ENCODE data around the gene CARD11.

DNA sequence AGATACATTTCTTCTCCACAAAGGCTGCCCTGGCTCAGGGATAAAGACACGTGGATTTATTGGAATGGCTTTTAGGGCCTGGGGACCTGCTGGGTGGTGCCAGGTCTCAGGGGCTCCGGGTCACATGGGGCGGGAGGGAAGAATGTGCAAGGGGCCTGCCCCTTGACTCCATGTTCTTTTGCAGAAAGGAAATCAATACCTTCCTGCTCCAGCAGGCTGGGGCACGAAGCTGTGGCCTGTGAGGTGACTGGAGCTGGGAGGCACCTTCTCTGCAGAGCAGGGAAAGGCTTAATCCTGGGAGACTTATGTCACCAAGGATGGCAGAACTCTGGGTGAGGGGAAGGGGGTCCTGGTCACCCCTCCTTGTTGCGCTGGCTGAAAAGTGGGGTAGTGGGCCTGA, 157.3 kb downstream of the CARD11 start:
- TF ChIP-seq, protein P1, sequence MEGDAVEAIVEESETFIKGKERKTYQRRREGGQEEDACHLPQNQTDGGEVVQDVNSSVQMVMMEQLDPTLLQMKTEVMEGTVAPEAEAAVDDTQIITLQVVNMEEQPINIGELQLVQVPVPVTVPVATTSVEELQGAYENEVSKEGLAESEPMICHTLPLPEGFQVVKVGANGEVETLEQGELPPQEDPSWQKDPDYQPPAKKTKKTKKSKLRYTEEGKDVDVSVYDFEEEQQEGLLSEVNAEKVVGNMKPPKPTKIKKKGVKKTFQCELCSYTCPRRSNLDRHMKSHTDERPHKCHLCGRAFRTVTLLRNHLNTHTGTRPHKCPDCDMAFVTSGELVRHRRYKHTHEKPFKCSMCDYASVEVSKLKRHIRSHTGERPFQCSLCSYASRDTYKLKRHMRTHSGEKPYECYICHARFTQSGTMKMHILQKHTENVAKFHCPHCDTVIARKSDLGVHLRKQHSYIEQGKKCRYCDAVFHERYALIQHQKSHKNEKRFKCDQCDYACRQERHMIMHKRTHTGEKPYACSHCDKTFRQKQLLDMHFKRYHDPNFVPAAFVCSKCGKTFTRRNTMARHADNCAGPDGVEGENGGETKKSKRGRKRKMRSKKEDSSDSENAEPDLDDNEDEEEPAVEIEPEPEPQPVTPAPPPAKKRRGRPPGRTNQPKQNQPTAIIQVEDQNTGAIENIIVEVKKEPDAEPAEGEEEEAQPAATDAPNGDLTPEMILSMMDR (IDR thresholded peaks at IDR 0.05) = no peak
- TF ChIP-seq EP300 (IDR thresholded peaks at IDR 0.05; ENCODE audit: borderline replicate concordance in 1 of 2, low read depth in 1 of 2, low read length in 1 of 2) = no peak

Measured in SK-N-SH (cell line).